HEK293 (cell line): ENCODE measurements around the gene TMEM198.

Experiments used
- CTCF ChIA-PET: fragments of 350-600 bp; formaldehyde crosslinking; extraction: SDS; loops from one replicate; lab custom pipeline; 2021; ENCODE audit warnings: antibody characterized with exemption; lab: Yijun Ruan, JAX
- POLR2A ChIA-PET: fragments of 300-600 bp; formaldehyde crosslinking; extraction: SDS; loops from one replicate; lab custom pipeline; 2020; ENCODE audit warnings: antibody characterized with exemption, inconsistent platforms; lab: Yijun Ruan, JAX
- H3K27ac ChIP-seq: fragments of 200-500 bp; sonication (Bioruptor generic); 2 replicates; pipeline ENCODE4 v1.5.1; 2014; ENCODE audit warnings: low read depth, low read length, control low read depth, inconsistent platforms; ENCODE audit errors: extremely low read depth
- H3K36me3 ChIP-seq, 2 experiments: fragments of 200-500 bp in 1 of 2; sonication (Bioruptor generic) in 1 of 2; 1 replicate in 1 of 2; 2 replicates in 1 of 2; pipeline ENCODE4 v1.5.1; 2014 to 2017; ENCODE audit warnings: inconsistent platforms in 2 of 2, low read length in 2 of 2; ENCODE audit not compliant: control insufficient read depth in 2 of 2, insufficient read depth in 1 of 2
- H3K4me1 ChIP-seq: fragments of 200-500 bp; sonication (Bioruptor generic); 2 replicates; pipeline ENCODE4 v1.5.1; 2014; ENCODE audit warnings: mild to moderate bottlenecking, low read length, inconsistent platforms; ENCODE audit not compliant: control insufficient read depth, insufficient read depth
- H3K4me3 ChIP-seq: 2 replicates; pipeline ENCODE4 v1.5.1; 2011; ENCODE audit warnings: low read depth, mild to moderate bottlenecking, control low read depth, low read length, moderate library complexity
- H3K9me3 ChIP-seq: fragments of 200-500 bp; sonication (Bioruptor generic); 2 replicates; pipeline ENCODE4 v1.5.1; 2014; ENCODE audit warnings: low read depth, low read length, inconsistent platforms; ENCODE audit not compliant: control insufficient read depth, insufficient read depth
- BCL11B ChIP-seq: fragments of 450-650 bp; formaldehyde crosslinking; IDR thresholded peaks from 2 replicates; pipeline ENCODE4 v1.5.1; 2016; ENCODE audit warnings: low read depth, missing biosample characterization, missing genetic modification characterization
- KLF8 ChIP-seq: fragments of 450-650 bp; formaldehyde crosslinking; IDR thresholded peaks from 2 replicates; pipeline ENCODE4 v1.5.1; 2016; ENCODE audit warnings: missing biosample characterization, missing genetic modification characterization
- MYNN ChIP-seq: fragments of 450-650 bp; formaldehyde crosslinking; IDR thresholded peaks from 2 replicates; pipeline ENCODE4 v1.5.1; 2016; ENCODE audit warnings: missing biosample characterization, missing genetic modification characterization, borderline replicate concordance
- SCRT2 ChIP-seq: fragments of 450-650 bp; formaldehyde crosslinking; IDR thresholded peaks from 2 replicates; pipeline ENCODE4 v1.5.1; 2016; ENCODE audit warnings: missing biosample characterization, missing genetic modification characterization
- SP2 ChIP-seq: fragments of 450-650 bp; formaldehyde crosslinking; IDR thresholded peaks from 2 replicates; pipeline ENCODE4 v1.5.1; 2016; ENCODE audit warnings: missing biosample characterization, missing genetic modification characterization
- SP3 ChIP-seq: fragments of 450-650 bp; formaldehyde crosslinking; IDR thresholded peaks from 2 replicates; pipeline ENCODE4 v1.5.1; 2016; ENCODE audit warnings: missing biosample characterization, missing genetic modification characterization
- YY1 ChIP-seq: fragments of 450-650 bp; formaldehyde crosslinking; IDR thresholded peaks from 2 replicates; pipeline ENCODE4 v1.5.1; 2018; ENCODE audit warnings: missing biosample characterization, missing genetic modification characterization
- ZBTB7A ChIP-seq: fragments of 450-650 bp; formaldehyde crosslinking; IDR thresholded peaks from 2 replicates; pipeline ENCODE4 v1.5.1; 2016; ENCODE audit warnings: low read depth, missing biosample characterization, missing genetic modification characterization
- ZNF10 ChIP-seq: fragments of 450-650 bp; formaldehyde crosslinking; IDR thresholded peaks from 2 replicates; pipeline ENCODE4 v1.5.1; 2017; ENCODE audit warnings: missing biosample characterization, missing genetic modification characterization
- ZNF146 ChIP-seq: fragments of 450-650 bp; formaldehyde crosslinking; IDR thresholded peaks from 2 replicates; pipeline ENCODE4 v1.5.1; 2016; ENCODE audit warnings: missing biosample characterization, missing genetic modification characterization
- ZNF169 ChIP-seq: fragments of 450-650 bp; formaldehyde crosslinking; IDR thresholded peaks from 2 replicates; pipeline ENCODE4 v1.5.1; 2016; ENCODE audit warnings: missing biosample characterization, missing genetic modification characterization
- ZNF266 ChIP-seq: fragments of 450-650 bp; formaldehyde crosslinking; IDR thresholded peaks from 2 replicates; pipeline ENCODE4 v1.5.1; 2016; ENCODE audit warnings: missing biosample characterization, missing genetic modification characterization, low read depth
- ZNF324 ChIP-seq: fragments of 450-650 bp; formaldehyde crosslinking; IDR thresholded peaks from 2 replicates; pipeline ENCODE4 v1.5.1; 2016; ENCODE audit warnings: missing biosample characterization, missing genetic modification characterization
- ZNF391 ChIP-seq: fragments of 450-650 bp; formaldehyde crosslinking; IDR thresholded peaks from 2 replicates; pipeline ENCODE4 v1.5.1; 2016; ENCODE audit warnings: low read depth, missing biosample characterization, missing genetic modification characterization, borderline replicate concordance
- ZNF473 ChIP-seq: fragments of 450-650 bp; formaldehyde crosslinking; IDR thresholded peaks from 2 replicates; pipeline ENCODE4 v1.5.1; 2017; ENCODE audit warnings: missing biosample characterization, missing genetic modification characterization
- ZNF561 ChIP-seq: fragments of 450-650 bp; IDR thresholded peaks from 2 replicates; pipeline ENCODE4 v1.5.1; 2018; ENCODE audit warnings: missing biosample characterization, missing genetic modification characterization, borderline replicate concordance
- ZNF660 ChIP-seq: fragments of 450-650 bp; IDR thresholded peaks from 2 replicates; pipeline ENCODE4 v1.5.1; 2018; ENCODE audit warnings: missing biosample characterization, mild to moderate bottlenecking, missing genetic modification characterization
- ZNF677 ChIP-seq: fragments of 450-650 bp; IDR thresholded peaks from 2 replicates; pipeline ENCODE4 v1.5.0; 2018; ENCODE audit warnings: missing biosample characterization, mild to moderate bottlenecking, missing genetic modification characterization, moderate library complexity
- ZNF707 ChIP-seq: fragments of 450-650 bp; formaldehyde crosslinking; IDR thresholded peaks from 2 replicates; pipeline ENCODE4 v1.5.1; 2016; ENCODE audit warnings: missing biosample characterization, missing genetic modification characterization
- ZNF837 ChIP-seq: fragments of 450-650 bp; formaldehyde crosslinking; IDR thresholded peaks from 2 replicates; pipeline ENCODE4 v1.5.1; 2016; ENCODE audit warnings: missing biosample characterization, missing genetic modification characterization
- TF ChIP-seq, protein P1 (sequence below): fragments of 450-650 bp; formaldehyde crosslinking; IDR thresholded peaks from 2 replicates; pipeline ENCODE4 v1.5.1; 2016; ENCODE audit warnings: missing biosample characterization, missing genetic modification characterization
- TF ChIP-seq, protein P2 (sequence below): fragments of 450-650 bp; formaldehyde crosslinking; IDR thresholded peaks from 2 replicates; pipeline ENCODE4 v1.5.1; 2016; ENCODE audit warnings: missing biosample characterization, missing genetic modification characterization
- TF ChIP-seq, protein P3 (sequence below): fragments of 450-650 bp; formaldehyde crosslinking; conservative IDR thresholded peaks from 2 replicates; pipeline ENCODE4 v1.5.1; 2016; ENCODE audit warnings: low read depth, missing biosample characterization, missing genetic modification characterization
- TF ChIP-seq, protein P4 (sequence below): fragments of 450-650 bp; formaldehyde crosslinking; IDR thresholded peaks from 2 replicates; pipeline ENCODE4 v1.5.1; 2016; ENCODE audit warnings: missing biosample characterization, missing genetic modification characterization
- TF ChIP-seq, protein P5 (sequence below): fragments of 450-650 bp; formaldehyde crosslinking; IDR thresholded peaks from 2 replicates; pipeline ENCODE4 v1.5.1; 2017; ENCODE audit warnings: missing biosample characterization, mild to moderate bottlenecking, missing genetic modification characterization, moderate library complexity

TMEM198 gene

DNA sequence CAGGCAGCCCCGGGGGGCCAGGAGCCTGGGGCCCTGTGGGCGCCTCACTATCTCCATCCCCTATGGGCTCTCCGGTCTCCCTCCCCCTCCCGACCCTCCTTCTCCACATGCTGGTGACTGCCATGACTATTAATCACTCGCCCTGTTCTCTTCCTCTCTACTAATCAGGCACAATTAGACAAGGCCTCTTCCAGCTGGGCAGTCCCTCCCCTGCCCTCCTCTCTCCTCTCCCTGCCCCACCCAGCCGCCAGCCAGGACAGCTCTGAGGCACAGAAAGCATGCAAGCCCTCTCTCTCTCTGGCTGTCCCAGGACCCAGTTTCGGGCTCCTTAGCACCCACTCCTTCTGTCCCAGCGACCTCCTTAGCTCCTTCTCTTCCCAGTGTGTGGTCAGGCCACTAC lies 23.7 kb upstream of the TMEM198 start:
- H3K36me3 ChIP-seq: no peaks in the 10 kb centered on the region
- no peak overlapping the region for H3K4me3 ChIP-seq
- H3K4me1 ChIP-seq: peaks cover 7% of the 10 kb centered on the region
- ChIA-PET POLR2A (interaction anchor here (1.4 kb wide), 1 partner anchor 21 kb away, joined by 4 read pairs; the partner anchor contains the start of gene GMPPA), CTCF (interaction anchor here (0.6 to 5.9 kb wide), 16 partner anchors 7 to 132 kb away, joined by 3 to 61 read pairs (median 8); partner anchors contain the start of genes DNPEP and GMPPA)
- TF ChIP-seq KLF8 (tag by site-specific recombination) (no peak), SCRT2 (tag by site-specific recombination) (no peak), ZNF324 (tag by site-specific recombination) (no peak), ZNF473 (no peak)
- TF ChIP-seq, protein P1, sequence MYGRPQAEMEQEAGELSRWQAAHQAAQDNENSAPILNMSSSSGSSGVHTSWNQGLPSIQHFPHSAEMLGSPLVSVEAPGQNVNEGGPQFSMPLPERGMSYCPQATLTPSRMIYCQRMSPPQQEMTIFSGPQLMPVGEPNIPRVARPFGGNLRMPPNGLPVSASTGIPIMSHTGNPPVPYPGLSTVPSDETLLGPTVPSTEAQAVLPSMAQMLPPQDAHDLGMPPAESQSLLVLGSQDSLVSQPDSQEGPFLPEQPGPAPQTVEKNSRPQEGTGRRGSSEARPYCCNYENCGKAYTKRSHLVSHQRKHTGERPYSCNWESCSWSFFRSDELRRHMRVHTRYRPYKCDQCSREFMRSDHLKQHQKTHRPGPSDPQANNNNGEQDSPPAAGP: peak; percentile 90
- no peak overlapping the region for H3K27ac ChIP-seq
- H3K9me3 ChIP-seq: no peaks in the 10 kb centered on the region

DNA sequence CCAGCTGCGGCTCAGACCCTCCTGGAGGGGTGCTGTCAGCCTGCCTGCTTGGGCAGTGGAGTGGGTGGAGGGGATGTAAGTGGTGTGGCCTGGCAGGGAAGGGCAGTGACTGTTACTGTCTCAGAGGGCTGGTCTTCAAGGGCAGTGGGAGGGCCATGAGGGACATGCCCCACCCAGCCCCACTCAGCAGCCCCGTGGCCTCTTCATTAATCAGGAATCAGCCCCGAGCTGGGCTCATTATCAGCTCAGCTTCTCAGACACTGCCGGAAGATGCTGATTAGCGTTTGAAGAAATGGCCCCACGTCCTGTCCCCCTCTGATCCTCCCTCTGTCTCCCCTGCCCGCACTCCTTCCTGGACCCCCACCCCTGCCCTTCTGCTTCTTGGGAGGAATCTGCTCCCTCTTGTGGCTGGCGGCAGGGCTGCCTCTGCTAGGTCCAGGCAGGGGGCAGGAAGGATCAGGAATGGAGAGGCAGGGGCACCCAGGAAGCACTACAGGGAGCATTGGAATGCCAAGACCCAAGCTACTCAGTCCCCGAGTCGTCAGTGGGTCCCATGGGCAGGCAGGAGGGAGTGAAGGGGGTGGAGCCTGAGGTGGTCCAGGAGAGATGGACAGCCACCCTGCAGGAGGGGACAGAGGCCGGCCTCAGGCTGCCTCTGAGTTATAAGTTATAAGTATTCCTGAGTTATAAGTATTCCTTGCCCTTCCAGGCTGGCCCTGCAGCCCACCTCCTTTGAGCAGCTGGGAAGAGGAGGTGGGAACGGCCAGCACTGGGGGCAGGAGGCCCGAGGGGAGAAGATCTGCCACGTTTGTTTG lies 22.6 kb upstream of the TMEM198 start:
- Histone ChIP-seq H3K9me3 (no peaks in the 10 kb centered on the region), H3K36me3 (no peaks in the 10 kb centered on the region), H3K27ac (no peak overlapping the region), H3K4me1 (peaks cover 7% of the 10 kb centered on the region), H3K4me3 (no peak overlapping the region)
- CTCF ChIA-PET: interaction anchor here (0.6 to 5.9 kb wide), 21 partner anchors 9 to 244 kb away, joined by 3 to 61 read pairs (median 4); partner anchors contain the start of genes DNPEP and GMPPA
- POLR2A ChIA-PET: interaction anchor here (1.1 to 1.8 kb wide), 3 partner anchors 11 to 23 kb away, joined by 3 to 8 read pairs (median 4); partner anchors contain the start of gene GMPPA
- no peak for TF ChIP-seq ZNF837 (tag by site-specific recombination)
- TF ChIP-seq ZNF146 (tag by site-specific recombination): no peak
- TF ChIP-seq ZNF169 (tag by site-specific recombination): no peak
- TF ChIP-seq ZNF677: no peak
- TF ChIP-seq, protein P2, sequence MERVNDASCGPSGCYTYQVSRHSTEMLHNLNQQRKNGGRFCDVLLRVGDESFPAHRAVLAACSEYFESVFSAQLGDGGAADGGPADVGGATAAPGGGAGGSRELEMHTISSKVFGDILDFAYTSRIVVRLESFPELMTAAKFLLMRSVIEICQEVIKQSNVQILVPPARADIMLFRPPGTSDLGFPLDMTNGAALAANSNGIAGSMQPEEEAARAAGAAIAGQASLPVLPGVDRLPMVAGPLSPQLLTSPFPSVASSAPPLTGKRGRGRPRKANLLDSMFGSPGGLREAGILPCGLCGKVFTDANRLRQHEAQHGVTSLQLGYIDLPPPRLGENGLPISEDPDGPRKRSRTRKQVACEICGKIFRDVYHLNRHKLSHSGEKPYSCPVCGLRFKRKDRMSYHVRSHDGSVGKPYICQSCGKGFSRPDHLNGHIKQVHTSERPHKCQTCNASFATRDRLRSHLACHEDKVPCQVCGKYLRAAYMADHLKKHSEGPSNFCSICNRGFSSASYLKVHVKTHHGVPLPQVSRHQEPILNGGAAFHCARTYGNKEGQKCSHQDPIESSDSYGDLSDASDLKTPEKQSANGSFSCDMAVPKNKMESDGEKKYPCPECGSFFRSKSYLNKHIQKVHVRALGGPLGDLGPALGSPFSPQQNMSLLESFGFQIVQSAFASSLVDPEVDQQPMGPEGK (tag by site-specific recombination): peak; percentile 44
- TF ChIP-seq BCL11B (tag by site-specific recombination): no peak
- TF ChIP-seq ZNF561 (tag by site-specific recombination): no peak
- TF ChIP-seq ZBTB7A (tag by site-specific recombination): no peak
- no peak for TF ChIP-seq ZNF391 (tag by site-specific recombination)
- TF ChIP-seq MYNN (tag by site-specific recombination): no peak
- TF ChIP-seq, protein P3, sequence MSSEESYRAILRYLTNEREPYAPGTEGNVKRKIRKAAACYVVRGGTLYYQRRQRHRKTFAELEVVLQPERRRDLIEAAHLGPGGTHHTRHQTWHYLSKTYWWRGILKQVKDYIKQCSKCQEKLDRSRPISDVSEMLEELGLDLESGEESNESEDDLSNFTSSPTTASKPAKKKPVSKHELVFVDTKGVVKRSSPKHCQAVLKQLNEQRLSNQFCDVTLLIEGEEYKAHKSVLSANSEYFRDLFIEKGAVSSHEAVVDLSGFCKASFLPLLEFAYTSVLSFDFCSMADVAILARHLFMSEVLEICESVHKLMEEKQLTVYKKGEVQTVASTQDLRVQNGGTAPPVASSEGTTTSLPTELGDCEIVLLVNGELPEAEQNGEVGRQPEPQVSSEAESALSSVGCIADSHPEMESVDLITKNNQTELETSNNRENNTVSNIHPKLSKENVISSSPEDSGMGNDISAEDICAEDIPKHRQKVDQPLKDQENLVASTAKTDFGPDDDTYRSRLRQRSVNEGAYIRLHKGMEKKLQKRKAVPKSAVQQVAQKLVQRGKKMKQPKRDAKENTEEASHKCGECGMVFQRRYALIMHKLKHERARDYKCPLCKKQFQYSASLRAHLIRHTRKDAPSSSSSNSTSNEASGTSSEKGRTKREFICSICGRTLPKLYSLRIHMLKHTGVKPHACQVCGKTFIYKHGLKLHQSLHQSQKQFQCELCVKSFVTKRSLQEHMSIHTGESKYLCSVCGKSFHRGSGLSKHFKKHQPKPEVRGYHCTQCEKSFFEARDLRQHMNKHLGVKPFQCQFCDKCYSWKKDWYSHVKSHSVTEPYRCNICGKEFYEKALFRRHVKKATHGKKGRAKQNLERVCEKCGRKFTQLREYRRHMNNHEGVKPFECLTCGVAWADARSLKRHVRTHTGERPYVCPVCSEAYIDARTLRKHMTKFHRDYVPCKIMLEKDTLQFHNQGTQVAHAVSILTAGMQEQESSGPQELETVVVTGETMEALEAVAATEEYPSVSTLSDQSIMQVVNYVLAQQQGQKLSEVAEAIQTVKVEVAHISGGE (tag by site-specific recombination): no peak; the same call in 1 of the 2 replicates
- TF ChIP-seq YY1: no peak
- TF ChIP-seq, protein P4, sequence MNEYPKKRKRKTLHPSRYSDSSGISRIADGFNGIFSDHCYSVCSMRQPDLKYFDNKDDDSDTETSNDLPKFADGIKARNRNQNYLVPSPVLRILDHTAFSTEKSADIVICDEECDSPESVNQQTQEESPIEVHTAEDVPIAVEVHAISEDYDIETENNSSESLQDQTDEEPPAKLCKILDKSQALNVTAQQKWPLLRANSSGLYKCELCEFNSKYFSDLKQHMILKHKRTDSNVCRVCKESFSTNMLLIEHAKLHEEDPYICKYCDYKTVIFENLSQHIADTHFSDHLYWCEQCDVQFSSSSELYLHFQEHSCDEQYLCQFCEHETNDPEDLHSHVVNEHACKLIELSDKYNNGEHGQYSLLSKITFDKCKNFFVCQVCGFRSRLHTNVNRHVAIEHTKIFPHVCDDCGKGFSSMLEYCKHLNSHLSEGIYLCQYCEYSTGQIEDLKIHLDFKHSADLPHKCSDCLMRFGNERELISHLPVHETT (tag by site-specific recombination): no peak
- TF ChIP-seq SP2 (tag by site-specific recombination): peak; percentile 22; the same call in 1 of the 2 replicates
- peak; percentile 50; the same call in 1 of the 2 replicates for TF ChIP-seq SP3 (tag by site-specific recombination)
- TF ChIP-seq ZNF660: no peak
- TF ChIP-seq, protein P5, sequence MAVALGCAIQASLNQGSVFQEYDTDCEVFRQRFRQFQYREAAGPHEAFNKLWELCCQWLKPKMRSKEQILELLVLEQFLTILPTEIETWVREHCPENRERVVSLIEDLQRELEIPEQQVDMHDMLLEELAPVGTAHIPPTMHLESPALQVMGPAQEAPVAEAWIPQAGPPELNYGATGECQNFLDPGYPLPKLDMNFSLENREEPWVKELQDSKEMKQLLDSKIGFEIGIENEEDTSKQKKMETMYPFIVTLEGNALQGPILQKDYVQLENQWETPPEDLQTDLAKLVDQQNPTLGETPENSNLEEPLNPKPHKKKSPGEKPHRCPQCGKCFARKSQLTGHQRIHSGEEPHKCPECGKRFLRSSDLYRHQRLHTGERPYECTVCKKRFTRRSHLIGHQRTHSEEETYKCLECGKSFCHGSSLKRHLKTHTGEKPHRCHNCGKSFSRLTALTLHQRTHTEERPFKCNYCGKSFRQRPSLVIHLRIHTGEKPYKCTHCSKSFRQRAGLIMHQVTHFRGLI (tag by site-specific recombination): no peak
- TF ChIP-seq ZNF10 (tag by site-specific recombination): no peak
- TF ChIP-seq ZNF266 (tag by site-specific recombination): no peak
- TF ChIP-seq ZNF707 (tag by site-specific recombination): no peak
